ENCODE results near the gene ARHGEF19. TPM values are rescaled to one million over a fixed set of nuclear protein-coding genes. Genes with fewer than 3 reads are reported as not detected.

The ARHGEF19 gene
- total and polyA plus RNA-seq, 2 of the 13 experiments (the other 11 are each of a cell fraction or from before 2014, with no cell fraction given), result 1.7 to 1.8 TPM

DNA sequence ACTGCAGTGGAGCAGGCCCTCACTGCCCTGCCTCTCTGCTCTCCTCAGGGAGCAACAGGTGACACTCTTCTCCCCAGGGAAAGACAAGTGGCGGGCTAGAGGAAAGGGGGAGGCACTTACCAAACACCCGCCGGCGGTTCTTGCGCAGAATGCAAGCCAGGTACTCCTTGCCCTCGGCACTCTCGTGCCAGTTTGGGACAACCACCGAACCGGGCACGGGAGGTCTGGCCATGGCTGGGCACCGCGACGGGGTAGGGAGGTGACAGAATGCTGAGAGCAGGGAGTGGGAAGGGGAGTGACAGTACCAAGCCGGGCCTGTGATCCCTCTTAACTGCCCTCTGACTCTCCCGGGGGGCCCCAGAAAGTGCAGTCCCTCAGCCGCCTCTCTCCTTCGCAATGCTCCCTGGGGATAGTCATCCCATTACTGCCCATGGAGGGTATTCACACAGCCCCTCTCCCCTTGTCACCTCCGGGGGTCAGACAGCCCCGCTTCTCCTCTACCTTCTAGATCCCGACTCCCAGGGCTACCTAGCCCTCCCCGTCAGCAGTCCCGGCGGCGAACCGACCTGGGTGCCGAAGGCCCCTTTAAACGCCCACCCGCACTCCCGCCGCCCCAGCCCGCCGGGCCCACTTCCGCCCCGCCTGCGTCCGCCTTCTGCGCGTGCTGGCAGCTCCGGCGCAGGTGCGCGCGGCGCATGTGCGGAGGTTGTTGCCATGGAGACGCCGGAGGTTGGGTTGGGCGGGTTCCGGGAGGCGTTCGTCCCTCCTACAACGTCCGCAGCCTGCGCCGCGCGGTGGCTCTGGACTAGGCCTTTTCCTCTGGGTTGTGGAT is 24.3 kb upstream of the ARHGEF19 start, which contains the start of gene CPLANE2:
Gene CPLANE2, minus strand, starts transcription at position 673 of the 832 bp plus-strand sequence. Its CDS starts 441 bp downstream, at position 232.
- in situ Hi-C loops (cut with HindIII; ENCODE audit: extremely low pct_ligation_motif_present, low pct_unique_long_range_greater_than_20kb), result no loop called here
- no peaks in the 10 kb centered on the region for H3K79me2 ChIP-seq (ENCODE audit: insufficient read depth, low read length)
- H3K9ac ChIP-seq (ENCODE audit: insufficient read depth, low read depth, low read length), result peak within 1 kb of the TSS; percentile 59
- intact Hi-C loops (cut with micrococcal nuclease; ENCODE audit: unreplicated experiment), result loop anchor here (1.0 to 2.0 kb wide), 3 partner anchors 16 to 158 kb away; no protein-coding TSS in a partner anchor
- peak; percentile 79 for DNase-seq (ENCODE audit: low spot score)
- H3K4me3 ChIP-seq (replicated peaks in 1 of 3; ENCODE audit: insufficient read depth in 1 of 3, low read depth in 2 of 3, low read length in 3 of 3), result peak within 1 kb of the TSS; percentile 66 to 79 (median 67)
- ATAC-seq, result peak; percentile 85
- no peaks in the 10 kb centered on the region for H3K36me3 ChIP-seq (replicated peaks in 1 of 2; ENCODE audit: control insufficient read depth in 1 of 2, insufficient read depth in 2 of 2, low read length in 2 of 2)
- no peaks in the 10 kb centered on the region for H4K20me1 ChIP-seq (ENCODE audit: insufficient read depth, low read length)
- no peaks in the 10 kb centered on the region for H3K9me3 ChIP-seq (ENCODE audit: low read length)
- POLR2A ChIA-PET, result interaction anchor here (1.5 to 2.0 kb wide), 2 partner anchors 19 to 30 kb away, joined by 5 to 7 read pairs; no protein-coding TSS in a partner anchor
- peaks cover 50% of the 10 kb centered on the region for H3K4me1 ChIP-seq (ENCODE audit: insufficient read depth, low read length)
- no peak for FAIRE-seq
- peak within 1 kb of the TSS; percentile 62 for H2AFZ ChIP-seq (ENCODE audit: low read length)
- peak within 1 kb of the TSS; percentile 31 for H3K27ac ChIP-seq (ENCODE audit: extremely low read length, insufficient read depth, low read length)
- CTCF ChIA-PET (ENCODE audit: low intra/inter-chr PET ratio, low total read pairs), result no interaction called here
- no peaks in the 10 kb centered on the region for H3K27me3 ChIP-seq (ENCODE audit: control insufficient read depth in 1 of 2, insufficient read depth in 2 of 2, low read length in 2 of 2)
- no TSS peak for BruUV-seq (replicated peaks)
- 1% methylated on average over 47 of the region's 57 CpGs for WGBS (ENCODE audit: low lambda C conversion rate)
- H3K4me2 ChIP-seq (ENCODE audit: low read depth, low read length), result peak within 1 kb of the TSS; percentile 97
- TF ChIP-seq PTBP1 (IDR thresholded peaks at IDR 0.05; ENCODE audit: low read depth, low read length, poor library complexity, severe bottlenecking), result no peak
- peak; percentile 50; the same call in 1 of the 2 replicates for TF ChIP-seq HOXA3 (CRISPR knock-in tag; IDR thresholded peaks at IDR 0.05)
- TF ChIP-seq, protein P1, sequence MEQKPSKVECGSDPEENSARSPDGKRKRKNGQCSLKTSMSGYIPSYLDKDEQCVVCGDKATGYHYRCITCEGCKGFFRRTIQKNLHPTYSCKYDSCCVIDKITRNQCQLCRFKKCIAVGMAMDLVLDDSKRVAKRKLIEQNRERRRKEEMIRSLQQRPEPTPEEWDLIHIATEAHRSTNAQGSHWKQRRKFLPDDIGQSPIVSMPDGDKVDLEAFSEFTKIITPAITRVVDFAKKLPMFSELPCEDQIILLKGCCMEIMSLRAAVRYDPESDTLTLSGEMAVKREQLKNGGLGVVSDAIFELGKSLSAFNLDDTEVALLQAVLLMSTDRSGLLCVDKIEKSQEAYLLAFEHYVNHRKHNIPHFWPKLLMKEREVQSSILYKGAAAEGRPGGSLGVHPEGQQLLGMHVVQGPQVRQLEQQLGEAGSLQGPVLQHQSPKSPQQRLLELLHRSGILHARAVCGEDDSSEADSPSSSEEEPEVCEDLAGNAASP (CRISPR knock-in tag; IDR thresholded peaks at IDR 0.05; ENCODE audit: borderline replicate concordance), result peak; percentile 31; the same call in 1 of the 2 replicates
- TF ChIP-seq NCOR1 (IDR thresholded peaks at IDR 0.05; ENCODE audit: borderline replicate concordance, low read length), result no peak
- peak; percentile 59 for TF ChIP-seq PHF20 (CRISPR knock-in tag; IDR thresholded peaks at IDR 0.05)
- 0 out of 2 replicates have a peak, but pooled peaks have one; percentile 3 for TF ChIP-seq RARA (CRISPR knock-in tag; IDR thresholded peaks at IDR 0.05)
- TF ChIP-seq, protein P2, sequence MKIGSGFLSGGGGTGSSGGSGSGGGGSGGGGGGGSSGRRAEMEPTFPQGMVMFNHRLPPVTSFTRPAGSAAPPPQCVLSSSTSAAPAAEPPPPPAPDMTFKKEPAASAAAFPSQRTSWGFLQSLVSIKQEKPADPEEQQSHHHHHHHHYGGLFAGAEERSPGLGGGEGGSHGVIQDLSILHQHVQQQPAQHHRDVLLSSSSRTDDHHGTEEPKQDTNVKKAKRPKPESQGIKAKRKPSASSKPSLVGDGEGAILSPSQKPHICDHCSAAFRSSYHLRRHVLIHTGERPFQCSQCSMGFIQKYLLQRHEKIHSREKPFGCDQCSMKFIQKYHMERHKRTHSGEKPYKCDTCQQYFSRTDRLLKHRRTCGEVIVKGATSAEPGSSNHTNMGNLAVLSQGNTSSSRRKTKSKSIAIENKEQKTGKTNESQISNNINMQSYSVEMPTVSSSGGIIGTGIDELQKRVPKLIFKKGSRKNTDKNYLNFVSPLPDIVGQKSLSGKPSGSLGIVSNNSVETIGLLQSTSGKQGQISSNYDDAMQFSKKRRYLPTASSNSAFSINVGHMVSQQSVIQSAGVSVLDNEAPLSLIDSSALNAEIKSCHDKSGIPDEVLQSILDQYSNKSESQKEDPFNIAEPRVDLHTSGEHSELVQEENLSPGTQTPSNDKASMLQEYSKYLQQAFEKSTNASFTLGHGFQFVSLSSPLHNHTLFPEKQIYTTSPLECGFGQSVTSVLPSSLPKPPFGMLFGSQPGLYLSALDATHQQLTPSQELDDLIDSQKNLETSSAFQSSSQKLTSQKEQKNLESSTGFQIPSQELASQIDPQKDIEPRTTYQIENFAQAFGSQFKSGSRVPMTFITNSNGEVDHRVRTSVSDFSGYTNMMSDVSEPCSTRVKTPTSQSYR (CRISPR knock-in tag; IDR thresholded peaks at IDR 0.05; ENCODE audit: borderline replicate concordance), result peak; percentile 20; the same call in 1 of the 2 replicates
- no peak for TF ChIP-seq MED1 (CRISPR knock-in tag; IDR thresholded peaks at IDR 0.05)
- TF ChIP-seq FOXA3 (CRISPR knock-in tag; IDR thresholded peaks at IDR 0.05), result peak; percentile 26; the same call in 1 of the 2 replicates
- TF ChIP-seq NCOA5 (CRISPR knock-in tag; IDR thresholded peaks at IDR 0.05), result no peak
- TF ChIP-seq CHCHD3 (CRISPR knock-in tag; IDR thresholded peaks at IDR 0.05), result no peak
- TF ChIP-seq ZNF33A (CRISPR knock-in tag; IDR thresholded peaks at IDR 0.05; ENCODE audit: borderline replicate concordance), result no peak
- TF ChIP-seq ZNF777 (CRISPR knock-in tag; IDR thresholded peaks at IDR 0.05), result peak; percentile 60; the same call in 1 of the 2 replicates
- TF ChIP-seq, protein P3, sequence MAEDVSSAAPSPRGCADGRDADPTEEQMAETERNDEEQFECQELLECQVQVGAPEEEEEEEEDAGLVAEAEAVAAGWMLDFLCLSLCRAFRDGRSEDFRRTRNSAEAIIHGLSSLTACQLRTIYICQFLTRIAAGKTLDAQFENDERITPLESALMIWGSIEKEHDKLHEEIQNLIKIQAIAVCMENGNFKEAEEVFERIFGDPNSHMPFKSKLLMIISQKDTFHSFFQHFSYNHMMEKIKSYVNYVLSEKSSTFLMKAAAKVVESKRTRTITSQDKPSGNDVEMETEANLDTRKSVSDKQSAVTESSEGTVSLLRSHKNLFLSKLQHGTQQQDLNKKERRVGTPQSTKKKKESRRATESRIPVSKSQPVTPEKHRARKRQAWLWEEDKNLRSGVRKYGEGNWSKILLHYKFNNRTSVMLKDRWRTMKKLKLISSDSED (CRISPR knock-in tag; IDR thresholded peaks at IDR 0.05), result no peak
- TF ChIP-seq FOXM1 (CRISPR knock-in tag; IDR thresholded peaks at IDR 0.05), result no peak
- 0 out of 2 replicates have a peak, but pooled peaks have one; percentile 22 for TF ChIP-seq ZNF629 (CRISPR knock-in tag; conservative IDR thresholded peaks at IDR 0.05)
- 0 out of 2 replicates have a peak, but pooled peaks have one; percentile 12 for TF ChIP-seq PPARG (CRISPR knock-in tag; conservative IDR thresholded peaks at IDR 0.05)
- TF ChIP-seq NFKB2 (CRISPR knock-in tag; IDR thresholded peaks at IDR 0.05; ENCODE audit: borderline replicate concordance), result peak; percentile 36; the same call in 1 of the 2 replicates
- no peak for TF ChIP-seq ATF7-NPFF (CRISPR knock-in tag; IDR thresholded peaks at IDR 0.05; ENCODE audit: low read depth)
- no peak for TF ChIP-seq NBN (conservative IDR thresholded peaks at IDR 0.05)

All from HepG2 (cell line).